T1000 (cell line): Measurements from ENCODE around the gene METTL1.

Experiments
- DNase-seq: peaks from one replicate; lab custom pipeline; 2025; ENCODE audit warnings: mixed read lengths; lab: John Stamatoyannopoulos, UW

Gene METTL1

DNA sequence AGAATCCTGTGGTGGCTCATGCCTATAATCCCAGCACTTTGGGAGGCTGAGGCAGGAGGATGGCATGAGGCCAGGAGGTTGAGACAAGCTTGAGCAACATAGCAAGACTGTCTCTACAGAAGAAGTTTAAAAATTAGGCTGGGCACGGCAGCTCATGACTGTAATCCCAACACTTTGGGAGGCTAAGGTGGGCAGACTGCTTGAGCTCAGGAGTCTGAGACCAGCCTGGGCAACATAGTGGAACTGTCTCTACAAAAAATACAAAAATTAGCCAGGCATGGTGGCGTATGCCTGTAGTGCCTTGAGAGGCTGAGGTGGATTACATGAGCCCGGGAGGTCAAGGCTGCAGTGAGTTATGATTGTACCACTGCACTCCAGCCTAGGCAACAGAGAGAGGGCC lies 4.0 kb downstream of the METTL1 start:
- no peak for DNase-seq

DNA sequence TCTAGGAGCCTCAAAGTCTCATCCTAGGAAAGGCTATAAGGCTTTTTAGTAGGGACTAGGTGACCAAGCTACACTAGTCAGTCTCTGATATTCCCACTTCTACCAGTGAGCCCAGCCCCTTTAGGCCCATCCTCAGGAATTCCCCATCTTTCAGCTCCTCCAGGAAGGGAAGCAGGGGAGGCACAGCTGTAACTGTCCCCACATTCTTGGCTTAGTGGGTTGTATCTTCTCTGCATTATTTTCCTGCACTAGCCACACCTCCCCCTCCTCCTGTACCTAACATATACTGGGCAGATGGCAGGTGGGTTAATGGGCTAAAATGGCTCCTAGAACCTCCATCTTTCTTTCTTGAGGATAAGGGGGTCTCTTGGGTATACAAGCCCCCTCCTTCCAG lies 4.6 kb downstream of the METTL1 start:
- DNase-seq: no peak

DNA sequence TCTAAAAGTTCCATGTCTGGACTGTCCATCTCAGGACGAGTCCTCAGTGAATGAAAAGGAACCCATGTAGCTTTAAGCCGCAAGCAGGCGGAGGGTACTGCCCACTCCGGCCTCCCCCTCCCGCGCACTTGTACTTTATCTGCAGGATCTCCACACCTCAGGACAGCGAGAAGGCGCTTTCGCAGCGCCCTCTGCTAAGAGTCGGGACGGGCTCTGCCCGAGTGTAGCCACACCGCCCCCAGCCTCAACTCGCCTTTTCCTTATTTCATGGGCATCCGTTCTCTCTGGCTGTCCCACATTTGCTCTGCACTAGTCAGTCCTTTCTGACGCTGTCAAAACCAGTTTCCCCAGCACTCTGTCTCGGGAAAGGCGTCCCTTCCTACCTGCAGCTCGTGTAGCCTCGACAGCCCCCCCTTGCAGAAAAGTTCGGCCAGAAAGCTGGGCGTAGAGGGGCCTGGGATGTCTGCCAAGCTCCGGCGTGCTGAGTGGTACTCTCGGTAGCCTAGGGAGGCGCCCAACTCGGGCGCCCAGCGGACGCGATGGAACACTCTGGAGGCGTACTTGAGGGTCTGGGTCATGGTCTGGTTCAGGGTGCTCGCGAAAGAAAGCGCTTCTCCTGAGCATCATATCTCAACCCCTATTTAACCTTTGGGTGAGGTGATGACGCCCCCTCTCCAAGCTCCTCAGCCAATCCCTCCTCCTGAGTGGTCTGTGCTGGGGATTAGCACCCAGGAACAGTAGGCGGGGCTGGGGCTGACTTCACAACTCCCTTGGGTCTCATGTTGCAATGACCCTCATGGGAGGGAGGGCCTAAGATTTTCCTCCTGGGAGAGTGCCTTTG lies 5.2 kb downstream of the METTL1 start, which contains the start of gene CYP27B1:
CYP27B1 (minus strand) TSS at position 615 of the 841 bp plus-strand sequence; CDS start at position 578, 37 bp downstream.
- DNase-seq: no peak

DNA sequence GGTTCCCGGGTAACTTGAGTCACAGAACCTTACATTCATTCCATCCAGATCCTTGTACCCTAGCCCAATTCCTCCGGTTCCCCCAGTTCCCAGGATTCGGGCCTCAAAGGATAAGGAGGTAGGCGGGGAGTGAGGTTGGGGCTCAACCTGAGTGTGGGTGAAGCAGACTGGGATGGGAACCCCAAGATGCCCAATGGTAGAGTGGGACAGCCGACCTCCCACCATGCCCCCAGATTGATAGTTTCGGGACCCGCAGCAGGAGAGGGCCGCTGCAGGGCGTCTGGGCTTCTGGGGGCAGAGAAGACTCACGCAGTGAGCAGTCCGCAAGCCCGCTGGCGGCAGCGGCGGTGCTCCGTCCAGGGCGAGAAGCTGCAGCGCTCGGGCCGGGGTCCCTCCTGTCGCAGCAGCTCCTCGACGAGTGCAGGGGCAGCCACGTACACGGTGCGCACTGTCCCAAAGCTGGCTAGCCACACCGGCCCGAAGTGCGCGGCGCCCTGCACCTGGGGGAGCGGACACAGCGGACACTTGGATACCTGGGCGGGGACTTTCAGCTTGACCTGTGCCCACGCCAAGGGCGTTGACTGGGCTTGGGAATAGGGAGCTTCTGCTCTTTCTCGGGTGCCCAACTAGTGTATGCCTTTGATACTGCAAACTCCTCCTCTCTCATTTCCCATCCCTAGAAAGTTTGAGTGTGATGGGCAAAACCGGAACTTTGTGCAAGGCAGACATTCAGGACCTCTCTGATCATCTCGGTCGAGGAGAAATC lies 6.0 kb downstream of the METTL1 start:
- DNase-seq: no peak

- peak; percentile 96 for DNase-seq
Observed at GRCh38 chr12:57765003-57765697, 6.8 kb downstream of the METTL1 start.

- no peak for DNase-seq
Observed at GRCh38 chr12:57764662-57765002, 7.3 kb downstream of the METTL1 start.

DNA sequence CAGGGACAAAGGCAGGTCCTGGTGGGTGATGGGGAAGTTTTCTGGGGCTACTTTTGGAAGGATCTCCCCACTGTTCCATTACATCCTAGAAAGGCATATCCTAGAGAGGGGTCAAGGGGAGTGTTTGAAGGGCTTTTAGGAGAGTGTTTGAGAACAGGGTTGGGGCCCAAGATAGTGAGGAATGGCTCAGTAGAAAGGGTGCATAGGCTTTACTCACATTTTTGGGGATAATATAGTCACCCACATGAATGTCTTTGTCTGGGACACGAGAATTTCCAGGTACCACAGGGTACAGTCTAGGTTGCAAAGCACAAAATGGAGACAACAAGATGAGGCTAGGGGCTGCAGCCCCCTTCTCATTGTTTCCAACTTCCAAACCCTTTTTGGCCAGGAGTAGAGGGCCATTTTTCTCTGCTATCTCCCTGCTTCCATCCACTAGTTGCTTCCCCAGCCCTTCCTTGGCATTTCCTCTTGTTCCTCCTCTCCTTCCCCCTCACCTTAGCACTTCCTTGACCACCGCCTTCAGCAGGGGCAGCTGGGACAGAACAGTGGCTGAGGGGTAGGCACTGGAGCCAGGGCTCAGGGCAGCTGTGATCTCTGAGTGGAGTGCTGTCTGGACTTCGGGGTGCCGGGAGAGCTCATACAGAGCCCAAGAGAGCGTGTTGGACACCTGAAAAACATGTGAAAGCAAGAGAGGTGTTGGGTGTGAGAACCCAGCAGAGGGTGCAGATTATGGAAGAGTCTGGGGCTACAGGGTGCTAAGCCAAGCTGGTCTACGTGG lies 7.8 kb downstream of the METTL1 start:
- DNase-seq: no peak

DNA sequence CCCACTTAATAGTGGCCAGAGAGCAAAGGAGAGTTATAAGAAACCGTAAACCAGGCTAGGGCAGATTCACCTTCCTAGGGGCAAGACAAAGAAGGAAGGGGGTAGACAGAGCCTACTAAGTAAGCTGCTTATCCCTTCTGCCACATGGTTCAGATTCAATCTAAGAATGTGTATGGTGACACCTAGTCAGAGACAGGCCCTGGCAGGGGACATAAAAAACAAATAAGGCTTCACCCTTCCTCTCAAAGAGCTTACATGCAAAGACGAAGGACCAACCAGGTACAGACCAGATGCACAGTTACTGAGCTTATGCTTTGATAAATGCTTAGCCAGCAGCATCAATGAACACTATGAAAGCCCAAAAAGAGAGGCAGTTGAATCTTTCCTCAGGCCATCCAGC lies 9.4 kb downstream of the METTL1 start:
- DNase-seq: no peak

GRCh38 chr12:57761391-57761998 lies 10.4 kb downstream of the METTL1 start:
- no peak for DNase-seq

- DNase-seq: no peak
Observed at GRCh38 chr12:57760347-57760982, 11.4 kb downstream of the METTL1 start.

DNA sequence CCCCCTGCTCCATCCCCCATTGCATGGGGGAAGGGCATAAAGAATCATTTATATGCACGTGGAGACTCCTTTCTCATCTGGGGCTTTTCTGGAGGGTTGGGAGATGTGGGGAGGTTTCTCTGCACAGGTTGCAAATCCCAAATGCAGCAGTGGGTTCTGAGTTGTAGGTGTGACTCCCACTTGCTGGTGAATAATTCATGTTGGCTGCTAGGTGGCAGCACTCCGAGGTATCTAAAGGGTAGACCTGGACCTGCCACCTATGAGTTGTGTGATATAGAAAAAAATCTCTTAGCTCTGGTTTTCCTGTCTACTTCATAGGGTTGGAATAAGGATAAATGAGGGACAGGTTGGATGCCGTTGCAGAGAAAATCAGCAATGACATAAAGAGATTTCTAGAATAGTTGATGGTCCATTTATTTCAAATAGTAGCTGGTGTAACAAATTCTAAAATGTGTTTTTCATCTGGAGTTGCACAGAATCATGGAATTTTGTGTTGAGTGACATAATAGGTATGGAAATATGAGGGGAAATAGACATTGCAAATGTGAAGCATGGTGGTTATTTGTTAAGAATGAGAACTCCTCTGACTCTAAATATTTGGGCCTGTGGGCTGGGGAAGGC lies 12.4 kb downstream of the METTL1 start:
- DNase-seq: no peak

GRCh38 chr12:57758552-57759359 lies 13.1 kb downstream of the METTL1 start:
- DNase-seq: no peak

- no peak for DNase-seq
Observed at GRCh38 chr12:57757771-57758170, 14.1 kb downstream of the METTL1 start.

DNA sequence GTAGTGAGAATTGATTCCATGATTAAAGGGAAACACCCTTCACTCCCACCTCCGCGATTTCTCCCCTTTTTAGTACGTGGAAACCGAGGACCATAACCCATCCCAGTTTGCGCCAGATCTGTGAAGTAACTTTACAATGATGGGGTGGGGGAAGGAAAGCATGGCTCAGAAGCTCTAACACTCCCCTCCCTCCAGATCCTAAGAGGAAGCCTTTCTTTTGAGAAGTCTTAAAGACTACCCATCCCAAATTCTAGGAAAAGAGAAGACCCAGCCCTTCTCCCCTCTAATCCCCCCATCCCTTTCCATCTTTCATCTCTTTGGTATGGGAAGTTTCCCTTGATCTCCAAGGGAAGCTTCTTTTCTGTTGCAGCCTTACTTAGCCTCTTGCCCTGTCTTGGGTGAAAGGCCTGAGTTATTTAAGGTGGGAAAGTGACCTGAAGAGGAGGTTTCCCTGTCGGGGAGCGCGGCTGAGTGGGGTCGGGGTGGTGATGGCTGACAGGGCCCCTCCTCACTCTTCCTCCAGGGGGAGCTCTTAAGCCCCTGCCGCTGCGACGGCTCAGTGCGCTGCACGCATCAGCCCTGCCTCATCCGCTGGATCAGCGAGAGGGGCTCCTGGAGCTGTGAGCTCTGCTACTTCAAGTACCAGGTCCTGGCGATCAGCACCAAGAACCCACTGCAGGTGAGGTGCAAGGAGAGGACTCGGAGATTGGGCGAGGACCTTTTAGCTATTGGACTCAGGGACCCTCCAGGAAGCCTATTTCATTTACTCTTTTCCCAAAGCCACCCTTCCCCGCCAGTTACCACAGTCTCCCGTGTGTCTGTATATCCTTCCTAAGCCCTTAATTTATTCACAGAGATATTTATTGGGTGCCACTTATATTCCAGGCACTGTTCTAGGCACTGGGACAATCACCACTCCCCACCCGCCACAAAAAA lies 15.2 kb downstream of the METTL1 start:
- no peak for DNase-seq

DNA sequence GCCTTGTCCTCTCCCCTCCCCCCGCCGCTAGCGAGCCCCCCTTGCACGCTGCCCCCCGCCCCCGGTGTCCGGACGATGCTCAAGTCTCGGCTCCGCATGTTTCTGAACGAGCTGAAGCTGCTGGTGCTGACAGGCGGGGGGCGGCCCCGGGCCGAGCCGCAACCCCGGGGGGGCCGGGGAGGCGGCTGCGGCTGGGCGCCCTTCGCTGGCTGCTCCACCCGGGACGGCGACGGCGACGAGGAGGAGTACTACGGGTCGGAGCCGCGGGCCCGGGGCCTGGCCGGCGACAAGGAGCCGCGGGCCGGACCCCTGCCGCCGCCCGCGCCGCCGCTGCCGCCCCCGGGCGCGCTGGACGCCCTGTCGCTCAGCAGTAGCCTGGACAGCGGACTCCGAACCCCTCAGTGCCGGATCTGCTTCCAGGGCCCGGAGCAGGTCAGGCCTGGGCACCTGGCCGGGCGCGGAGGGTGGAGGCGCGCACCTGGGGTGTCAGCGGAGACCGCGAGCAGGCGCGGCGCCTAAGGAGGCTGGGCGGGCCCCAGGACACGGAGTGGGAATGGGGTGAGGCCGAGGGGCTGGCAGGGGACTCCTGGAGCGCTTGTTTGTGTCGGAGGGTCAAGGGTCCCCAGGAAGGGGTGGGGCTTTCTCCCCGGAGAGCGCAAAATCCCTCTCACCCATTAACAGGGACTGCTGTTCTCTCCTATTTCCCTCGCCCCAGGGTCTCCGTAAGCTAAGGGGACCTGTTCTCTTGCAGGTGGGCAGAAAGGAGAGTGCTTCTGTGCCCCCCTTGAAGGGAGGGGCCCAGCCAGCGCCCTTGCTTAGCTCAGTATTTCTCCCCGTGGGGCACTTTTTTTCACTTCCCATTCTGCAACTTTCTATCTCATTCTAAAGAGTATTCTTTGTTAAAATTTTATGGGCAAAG lies 16.2 kb downstream of the METTL1 start:
- DNase-seq: peak; percentile 97

DNA sequence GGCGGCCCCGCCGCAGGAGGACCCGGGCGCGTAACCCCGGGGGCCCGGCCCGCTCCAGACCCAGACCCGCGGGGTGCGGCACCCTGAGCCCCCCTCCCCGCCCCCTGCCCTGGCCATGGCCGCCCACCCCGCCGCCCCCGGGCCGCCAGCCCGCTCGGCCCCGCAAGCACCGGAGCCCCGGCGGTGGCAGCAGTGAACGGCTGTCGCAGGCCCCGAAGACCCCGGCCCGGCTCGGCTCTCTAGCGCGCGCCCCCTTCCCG lies 16.8 kb downstream of the METTL1 start:
- no peak for DNase-seq

GRCh38 chr12:57754411-57755193 lies 17.3 kb downstream of the METTL1 start, which contains the start of gene MARCHF9:
Gene MARCHF9, plus strand, starts transcription at chr12:57755103. Its CDS starts 426 bp downstream, at chr12:57755529.
- peak; percentile 99 for DNase-seq
